Measurements from ENCODE around the gene PREX1.

PREX1 gene

DNA sequence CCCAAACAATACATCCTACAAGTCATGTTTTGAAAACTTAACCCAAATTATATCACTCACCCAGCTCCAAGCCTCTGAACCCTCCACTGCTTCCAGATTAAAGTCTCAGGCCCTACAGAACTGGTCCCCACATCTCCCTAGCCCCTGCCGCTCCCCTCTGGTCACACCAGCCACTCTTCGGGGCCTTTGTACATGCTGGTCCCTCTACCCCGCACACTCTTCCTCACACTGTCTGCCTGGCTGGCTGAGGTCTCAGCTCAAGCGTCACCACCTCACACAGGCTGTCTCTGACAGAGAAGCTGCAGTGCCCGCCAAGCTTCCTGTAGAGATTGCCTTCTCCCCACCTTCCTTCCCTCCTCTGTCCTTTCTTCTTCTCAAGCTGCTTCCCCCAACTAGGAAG lies 192.4 kb downstream of the PREX1 start:
- no peak for DNase-seq (ENCODE audit: low read depth in 2 of 2)

DNA sequence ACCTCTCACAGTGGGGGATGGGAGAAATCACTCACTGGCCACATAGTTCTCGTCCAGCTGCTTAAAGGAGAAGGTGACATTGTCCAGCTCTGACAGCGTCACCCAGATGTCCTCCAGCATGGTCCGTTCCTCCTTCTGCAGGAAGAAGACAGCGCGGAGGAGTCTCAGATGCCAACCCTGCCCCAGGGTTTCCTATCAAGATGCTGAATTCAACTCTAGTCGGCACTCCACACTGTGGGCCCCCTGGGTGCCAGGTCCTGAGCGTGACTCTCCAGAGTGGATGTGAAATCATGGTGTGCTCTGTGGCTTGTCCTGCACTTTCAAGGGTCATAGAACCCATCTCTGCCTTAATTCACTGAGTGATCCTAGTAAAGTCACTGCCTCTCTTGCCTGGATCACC lies 193.2 kb downstream of the PREX1 start:
- no peak for DNase-seq (ENCODE audit: low read depth in 2 of 2)

DNA sequence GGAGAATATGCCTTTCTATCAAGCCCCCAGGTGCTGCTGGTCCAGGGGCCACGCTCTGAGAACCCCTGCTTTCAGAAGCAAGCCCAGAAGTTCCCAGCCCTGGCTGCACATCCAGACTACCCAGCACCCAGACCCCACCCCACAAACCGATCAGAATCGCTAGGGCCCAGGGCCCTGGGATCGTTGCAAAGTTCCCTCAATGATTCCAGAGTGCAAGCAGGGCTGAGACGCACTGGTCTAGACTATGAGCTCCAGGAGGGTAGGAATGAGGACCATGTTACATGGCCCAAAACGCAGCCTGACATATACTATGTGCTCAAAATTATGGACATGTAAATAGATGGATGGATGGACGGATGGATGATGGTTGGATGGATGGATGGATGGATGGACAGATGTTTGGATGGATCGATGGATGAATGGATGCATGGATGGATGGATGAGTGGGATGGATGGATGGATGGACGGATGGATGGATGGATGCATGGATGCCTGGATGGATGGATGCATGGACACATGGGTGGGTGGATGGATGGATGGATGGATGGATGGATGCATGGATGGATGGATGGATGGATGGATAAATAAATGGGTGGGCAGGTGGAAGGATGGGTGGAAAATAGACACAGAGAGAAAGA lies 194.1 kb downstream of the PREX1 start:
- no peak for DNase-seq (ENCODE audit: low read depth in 2 of 2)

DNA sequence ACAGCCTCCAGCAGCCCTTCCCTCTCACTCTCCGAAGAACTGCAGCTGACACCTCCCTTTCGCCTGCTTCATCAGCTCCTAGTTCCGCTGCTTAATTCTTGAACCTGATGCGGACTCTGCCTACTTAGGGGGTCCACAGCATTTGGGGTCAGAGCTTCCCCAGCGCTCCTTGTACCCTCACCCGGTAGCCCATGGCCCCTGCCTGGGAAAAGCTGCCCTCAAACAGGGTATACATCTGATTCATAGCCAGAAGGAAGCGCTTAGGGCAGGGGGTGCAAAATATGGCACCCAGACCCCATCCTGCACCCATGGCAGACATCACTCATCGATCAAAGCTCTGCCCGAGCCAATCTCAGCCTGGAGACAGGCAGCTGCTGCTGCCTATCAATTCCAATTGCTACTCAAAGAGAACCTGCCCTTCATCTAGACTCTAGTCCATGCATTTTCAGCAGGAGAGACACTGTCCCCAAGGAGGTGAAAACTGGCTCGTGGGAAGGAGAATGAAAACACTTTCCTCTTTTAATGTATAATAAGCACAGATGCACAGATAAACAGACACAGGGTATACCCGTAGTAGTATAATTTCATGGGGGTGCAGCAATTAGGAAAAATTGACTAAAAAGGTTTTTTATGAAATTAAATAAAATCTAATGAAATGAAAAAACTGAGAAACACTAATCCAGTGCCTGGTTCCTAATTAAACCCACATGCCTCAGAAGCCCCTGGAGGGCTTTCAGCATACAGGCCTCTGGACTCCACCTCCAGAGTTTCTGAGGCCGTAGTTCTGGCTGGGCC lies 194.8 kb downstream of the PREX1 start:
- no peak for DNase-seq (ENCODE audit: low read depth in 2 of 2)

DNA sequence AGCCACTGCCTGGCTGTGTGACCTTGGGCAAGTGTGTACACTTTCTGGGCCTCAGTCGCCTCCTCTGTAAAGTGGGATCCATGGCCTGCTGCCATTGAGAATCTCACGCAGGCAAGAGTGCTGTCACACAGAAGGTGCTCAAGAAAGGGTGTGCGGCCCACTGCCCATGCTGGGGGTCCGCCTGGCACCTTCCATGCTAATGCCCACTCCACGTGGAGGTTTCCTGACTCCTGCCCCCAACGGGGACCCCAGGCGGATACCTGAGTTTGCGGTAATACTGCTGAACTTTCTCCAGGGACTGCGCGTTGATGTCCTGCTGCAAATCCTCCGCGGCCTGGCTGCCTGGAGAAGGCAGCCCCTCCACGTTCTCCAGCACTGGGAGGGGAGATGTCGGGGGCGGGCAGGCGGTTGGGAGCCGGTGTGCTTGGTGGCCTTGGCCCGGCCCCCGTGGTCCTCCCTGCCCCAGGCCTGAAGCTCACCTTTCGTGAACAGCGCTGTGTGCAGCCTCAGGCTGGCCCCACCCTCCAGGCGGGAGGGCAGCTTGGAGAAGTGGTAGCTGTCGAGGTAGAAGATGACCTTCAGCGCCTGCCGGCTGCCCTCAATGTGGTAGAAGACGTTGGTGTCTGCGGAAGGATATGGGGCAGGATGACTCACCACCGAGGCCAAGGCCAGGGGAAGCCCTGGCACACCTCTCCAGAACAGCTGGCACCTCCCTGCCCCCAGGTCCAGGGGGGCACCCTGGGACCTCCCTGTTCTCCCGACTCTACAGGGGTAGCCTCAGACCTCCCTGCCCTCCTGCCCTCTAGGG lies 195.6 kb downstream of the PREX1 start:
- no peak for DNase-seq (ENCODE audit: low read depth in 2 of 2)

DNA sequence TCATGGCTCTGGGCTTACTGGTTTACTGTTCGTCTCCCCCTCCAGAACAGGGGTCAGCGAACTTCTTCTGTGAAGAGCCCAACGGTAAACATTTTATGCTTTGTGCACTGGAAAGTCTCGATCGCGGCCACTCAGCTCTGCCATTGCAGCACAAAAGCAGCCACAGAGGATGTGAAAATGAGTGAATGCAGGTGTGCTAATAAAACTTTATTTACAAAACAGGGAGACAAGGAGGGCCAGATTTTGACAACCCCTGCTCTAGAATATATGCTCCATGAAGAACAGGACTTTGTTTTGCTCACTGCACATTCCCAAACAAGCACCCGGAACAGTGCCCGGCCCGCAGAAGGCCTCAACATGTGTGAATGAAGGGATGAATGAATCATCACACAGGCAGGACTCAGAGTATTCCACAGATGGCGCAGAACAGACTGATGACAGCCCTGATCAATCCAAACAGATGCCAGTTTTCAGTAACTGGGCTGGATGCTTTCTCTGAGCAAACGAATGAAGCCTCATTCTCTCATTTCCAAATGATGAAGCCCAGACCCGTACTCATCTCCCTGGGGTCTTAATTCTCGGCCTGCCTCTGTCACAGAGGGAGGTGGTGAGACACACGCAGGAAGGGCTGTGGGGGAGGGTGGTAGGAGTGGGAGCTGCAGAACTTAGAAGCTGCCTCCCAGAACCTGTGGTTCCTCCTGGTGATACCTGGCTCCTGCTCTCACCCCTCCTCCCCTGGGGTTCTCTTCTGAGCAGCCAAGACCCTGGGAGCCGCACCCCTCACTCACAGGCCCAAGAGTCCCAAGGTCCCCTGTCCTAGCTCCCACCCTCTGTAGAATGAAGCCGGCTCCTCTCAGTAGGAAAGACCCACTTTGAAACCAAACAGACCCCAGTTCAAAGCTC lies 196.4 kb downstream of the PREX1 start:
- no peak for DNase-seq (ENCODE audit: low read depth in 2 of 2)

DNA sequence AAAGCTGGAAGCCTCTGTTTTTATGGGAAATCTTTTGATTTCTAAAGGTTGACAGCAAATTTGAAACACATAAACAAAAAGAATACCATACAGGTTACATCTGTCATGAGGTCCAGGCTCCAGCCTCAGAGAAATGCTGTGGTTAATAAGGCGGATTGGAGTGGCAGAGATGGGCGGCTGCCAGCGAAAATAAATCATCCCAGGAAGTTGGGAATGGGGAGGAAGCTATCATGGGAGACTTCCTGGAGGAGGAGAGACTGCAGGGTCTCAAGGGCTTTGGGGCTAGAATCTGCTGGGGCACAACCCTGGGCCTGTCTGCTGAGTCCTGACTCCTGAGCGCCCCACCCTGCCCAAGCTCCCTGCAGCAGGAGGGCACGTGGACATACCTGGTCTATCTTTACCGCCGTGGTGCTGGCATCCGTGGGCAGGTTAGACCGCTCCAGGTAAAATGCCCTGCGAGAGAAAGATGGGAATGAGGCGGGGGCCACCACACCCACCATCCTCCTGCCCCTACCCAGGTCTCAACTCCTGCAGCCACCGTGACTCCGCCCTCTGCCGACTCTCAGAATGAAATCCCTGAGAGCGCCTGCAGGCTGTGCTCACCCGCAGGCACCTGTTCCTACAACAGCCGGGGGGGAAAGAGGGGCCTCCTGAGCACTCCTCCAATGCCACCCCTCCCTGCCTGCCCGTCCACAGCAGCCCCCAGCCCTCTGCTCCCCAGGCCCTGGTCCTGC lies 197.3 kb downstream of the PREX1 start:
- no peak for DNase-seq (ENCODE audit: low read depth in 2 of 2)

DNA sequence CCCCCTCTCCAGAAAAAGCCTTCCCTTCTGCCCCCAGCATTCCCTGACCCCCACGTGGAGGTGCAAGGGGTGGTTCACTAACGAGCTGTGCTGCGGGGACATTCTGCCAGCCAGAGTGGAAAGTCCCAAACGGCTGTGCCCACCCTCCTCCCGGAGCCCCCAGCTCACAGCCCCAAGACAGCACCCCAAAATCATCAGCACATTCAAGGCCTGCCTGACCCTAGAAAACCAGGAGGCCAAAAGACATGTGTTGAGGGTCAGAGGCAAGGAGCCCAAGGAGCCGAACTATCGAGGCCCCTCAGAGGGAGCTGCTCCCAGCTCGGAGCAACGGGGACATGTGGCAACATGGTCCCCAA lies 197.9 kb downstream of the PREX1 start:
- DNase-seq (ENCODE audit: low read depth in 2 of 2): no peak

DNA sequence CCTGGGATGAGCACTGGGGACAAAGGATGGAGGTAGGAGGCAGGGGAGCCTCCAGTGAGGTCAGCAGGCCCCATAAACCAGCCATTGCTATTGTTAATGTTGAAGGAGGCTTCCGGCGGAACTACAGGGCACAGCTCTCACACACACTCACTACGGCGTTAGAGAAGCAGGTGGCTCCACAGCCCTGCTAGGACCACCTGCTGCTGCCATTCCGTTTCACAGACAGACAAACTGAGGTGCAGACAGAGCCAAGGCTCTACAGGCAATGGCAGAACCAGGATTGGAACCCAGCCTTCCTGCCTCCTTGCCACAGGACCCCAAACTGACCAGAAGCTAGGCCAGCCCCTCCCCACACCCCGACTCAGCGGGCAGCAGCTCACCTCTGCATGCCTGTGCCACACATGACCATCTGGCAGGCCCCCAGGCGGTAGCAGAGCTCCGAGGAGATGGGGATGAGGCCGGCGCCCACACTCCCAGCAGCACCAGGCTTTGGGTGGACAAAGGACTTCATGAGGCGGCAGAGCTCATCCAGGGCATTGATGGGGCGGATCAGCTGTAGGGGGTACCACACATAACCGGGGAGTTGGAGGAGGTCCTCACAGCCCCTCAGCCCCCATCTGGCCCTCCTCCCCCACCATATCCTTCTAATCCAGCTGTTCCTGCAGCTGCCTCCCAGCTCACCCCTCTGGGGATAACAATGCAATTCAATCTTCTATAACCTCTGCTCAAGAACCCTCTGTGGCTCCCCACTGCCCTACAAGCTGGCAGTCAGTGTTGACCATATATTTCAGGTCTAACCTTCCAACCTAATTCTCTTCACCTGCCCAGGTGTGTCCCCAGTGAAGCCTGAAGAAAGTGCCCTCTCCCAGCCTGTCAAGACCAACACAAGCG lies 198.5 kb downstream of the PREX1 start:
- no peak for DNase-seq (ENCODE audit: low read depth in 2 of 2)

DNA sequence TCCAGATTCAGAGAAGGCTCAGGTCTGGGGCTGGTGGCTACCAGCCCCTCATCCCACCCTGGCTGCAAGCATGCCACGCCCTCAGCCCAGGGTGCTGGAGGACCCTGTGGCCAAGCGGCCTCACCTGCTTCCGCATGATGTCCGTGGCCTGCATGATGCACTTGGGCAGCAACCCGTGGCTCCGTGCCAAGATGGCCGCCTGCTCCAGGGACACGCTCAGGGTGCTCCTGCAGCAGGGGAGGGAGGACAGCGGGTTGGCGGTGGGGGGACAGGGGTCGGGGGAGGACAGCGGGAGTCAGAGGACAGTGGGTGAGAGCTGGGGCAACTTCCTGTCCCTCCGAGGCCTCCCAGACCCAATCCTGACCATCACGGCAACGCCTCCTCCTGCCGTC lies 200.1 kb downstream of the PREX1 start:
- DNase-seq (ENCODE audit: low read depth in 2 of 2): no peak

DNA sequence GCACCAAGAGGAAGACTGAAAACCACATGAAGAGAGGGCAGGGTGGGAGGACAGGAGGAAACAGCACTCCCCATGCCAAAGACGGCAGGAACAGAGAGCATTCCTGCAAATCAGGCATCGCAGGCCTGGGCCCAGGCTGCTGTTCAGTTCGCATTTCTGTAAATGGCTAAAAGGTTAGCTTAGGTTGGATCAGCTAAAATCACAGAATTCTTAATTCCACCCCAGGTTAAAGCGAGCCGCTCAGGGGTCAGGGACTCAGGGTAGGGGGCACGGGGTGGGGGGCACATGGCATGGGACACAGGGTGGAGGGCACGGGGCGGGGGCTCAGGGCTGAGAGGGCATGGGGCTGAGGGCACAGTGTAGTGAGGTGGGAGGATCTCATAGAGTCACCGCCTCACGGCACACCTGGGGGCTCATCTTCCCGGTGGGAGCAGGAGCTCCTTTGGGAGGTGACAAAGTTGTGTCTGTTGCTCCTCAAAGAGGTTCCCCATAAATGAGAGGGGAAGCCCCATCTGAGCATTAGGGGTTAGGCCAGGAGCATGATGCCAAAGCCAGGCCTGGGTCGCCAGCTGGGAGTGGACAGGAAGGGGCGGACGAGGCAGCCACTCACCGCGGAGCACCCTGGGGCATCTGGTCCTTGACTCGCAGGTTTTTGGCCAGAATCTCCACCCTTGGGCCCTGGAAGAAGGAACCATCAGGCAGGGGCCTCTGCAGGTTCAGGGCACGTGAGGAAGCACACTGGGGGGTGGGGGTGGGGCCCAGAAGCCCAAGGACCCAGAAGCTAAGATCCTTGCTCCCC lies 200.7 kb downstream of the PREX1 start:
- DNase-seq (ENCODE audit: low read depth in 2 of 2): no peak

DNA sequence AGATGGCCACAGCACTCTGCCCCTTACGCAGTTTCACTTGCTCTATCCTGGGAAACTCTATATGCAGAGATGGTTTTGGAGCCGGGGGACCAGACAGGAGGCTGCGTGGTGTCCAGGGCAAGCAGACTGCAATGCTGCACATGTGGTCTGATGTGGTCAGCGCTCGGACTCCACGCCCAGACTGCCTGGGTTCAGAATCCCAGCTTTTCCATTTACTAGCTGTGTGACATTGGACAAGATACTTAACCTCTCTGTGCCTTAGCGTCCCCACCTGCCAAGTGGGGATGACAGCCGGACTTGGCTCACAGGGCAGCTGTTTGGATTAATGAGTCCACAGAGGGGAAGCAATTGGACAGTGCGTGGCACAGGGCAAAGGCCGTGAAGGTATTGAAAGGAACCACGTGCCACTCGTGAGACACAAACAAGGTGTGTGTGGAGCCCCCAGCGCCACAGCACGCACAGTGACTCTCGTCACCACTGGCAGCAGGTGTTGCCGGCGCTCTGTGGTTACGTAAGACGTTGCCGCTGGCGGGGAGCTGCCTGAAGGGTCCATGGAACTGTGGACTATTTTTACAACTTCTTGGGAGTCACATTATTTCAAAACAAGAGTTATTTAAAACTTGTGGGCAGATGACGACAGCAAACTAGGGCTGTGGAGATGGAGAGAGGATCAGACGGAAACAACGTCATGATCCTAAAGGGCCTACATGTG lies 201.4 kb downstream of the PREX1 start:
- DNase-seq (ENCODE audit: low read depth in 2 of 2): no peak

DNA sequence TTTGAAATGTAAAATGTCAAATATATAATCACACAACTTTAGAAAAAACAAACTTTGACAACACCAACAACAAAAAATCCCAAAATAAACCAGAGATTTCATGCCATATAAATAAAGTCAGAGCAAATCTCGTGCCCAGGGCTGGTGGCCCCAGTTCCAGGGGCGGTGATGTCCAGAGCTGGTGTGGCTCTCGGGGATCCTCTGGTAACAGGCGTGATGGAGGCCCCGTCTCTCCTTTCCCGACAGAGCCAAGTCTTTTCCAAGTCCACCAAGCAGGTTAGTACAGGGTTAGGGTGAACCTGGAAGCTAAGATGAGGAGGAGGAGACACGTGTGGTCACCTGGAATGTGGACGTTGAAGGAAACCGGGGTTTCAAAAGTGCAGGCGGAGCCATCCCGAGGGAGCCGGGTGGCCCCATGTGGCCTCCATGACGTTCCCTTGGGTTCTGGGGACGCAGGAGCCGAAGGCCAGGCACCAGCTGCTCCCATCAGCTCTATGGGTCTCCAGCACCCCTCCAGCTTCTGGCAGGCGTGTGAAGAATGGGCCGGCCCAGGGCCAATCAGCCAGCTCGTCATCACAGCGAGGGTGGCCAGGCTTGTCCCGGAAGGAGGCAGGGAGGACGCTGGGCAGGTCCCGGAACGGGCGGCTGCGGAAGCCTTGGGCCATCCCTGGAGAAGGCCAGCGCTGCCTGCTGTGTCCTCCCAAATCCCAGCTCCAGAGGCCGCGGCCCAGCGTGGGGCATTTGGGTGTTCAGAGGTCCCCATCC lies 202.5 kb downstream of the PREX1 start:
- no peak for DNase-seq (ENCODE audit: low read depth in 2 of 2)

DNA sequence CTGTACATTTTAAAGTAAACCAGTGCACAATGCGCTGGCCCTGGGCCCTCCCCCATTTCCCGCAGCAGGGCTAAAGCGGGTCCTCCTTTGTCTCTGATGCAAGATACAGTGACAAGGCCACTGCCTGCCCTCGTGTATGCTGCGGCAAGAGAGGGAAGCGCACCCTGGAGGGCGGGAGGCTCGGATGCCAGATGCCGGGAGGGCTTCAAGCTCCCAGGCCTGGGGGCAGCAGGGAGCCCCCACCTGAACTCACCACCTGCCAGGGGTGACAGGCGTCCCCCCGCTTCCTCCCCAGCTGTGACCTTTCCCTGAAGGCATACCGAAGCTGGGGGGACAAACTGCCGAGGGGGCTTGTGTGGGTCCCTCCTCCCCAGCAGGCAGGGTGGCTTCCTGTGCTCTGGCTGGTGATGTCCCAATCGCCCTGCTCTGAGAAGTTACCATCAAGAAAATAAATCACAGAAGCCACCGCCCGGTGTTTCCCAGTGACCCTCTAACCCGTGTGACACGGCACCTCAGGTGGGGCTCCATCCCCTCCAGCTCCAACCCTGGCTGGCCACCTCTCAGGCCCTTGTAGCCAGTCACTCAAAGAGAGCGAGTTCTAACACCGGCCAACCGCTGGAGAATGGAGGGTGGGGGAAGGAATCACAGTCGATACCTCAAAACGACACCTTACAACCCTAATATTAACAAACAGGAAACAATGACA lies 203.3 kb downstream of the PREX1 start:
- no peak for DNase-seq (ENCODE audit: low read depth in 2 of 2)

DNA sequence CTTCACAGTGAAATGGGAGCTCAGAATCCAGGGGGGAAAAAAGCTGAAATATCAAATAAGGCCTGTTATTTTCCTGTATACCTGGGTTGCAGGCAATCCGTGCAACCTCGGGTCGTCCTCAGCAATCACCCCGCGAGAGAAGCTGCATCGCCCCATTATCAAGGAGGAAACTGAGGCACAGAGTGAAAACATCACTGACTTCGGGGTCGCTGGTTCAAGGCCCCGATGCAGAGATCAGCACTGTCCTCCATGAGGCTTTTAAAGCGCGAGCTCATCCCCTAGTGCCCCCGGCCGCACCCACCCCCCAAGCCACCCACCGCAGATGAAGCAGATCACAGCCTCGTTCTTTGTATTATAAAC lies 203.9 kb downstream of the PREX1 start:
- DNase-seq (ENCODE audit: low read depth in 2 of 2): no peak

DNA sequence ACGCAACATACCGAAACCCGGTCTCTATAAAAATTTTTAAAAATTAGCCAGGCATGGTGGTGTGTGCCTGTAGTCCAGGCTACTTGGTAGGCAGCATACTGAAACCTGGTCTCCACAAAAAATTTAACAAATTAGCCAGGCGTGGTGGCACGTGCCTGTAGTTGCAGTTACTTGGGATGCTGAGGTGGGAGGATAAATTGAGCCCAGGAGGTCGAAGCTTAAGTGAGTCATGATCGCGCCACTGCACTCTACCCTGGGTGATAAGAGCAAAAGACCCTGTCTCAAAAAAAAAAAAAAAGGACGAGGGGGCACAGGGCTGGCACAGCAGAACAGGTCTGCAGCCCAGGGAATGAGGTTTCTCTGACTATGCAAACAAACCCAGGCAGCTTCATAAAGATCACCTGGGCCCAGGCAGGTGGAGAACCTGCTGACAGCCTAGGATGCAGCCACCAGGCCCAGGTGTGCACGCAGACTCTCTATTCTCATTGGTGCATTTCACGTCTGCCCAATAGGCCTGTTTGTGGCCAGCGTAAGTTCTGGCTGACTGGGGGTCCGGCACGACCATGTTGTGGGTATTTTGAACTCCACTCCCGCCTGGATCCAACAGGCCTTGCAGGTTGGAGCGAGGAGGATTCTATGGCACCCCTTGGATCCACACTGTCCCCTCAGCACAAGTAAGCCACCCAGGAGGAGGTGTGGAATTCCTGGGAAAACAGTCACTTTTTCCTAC lies 204.5 kb downstream of the PREX1 start:
- DNase-seq (ENCODE audit: low read depth in 2 of 2): no peak

DNA sequence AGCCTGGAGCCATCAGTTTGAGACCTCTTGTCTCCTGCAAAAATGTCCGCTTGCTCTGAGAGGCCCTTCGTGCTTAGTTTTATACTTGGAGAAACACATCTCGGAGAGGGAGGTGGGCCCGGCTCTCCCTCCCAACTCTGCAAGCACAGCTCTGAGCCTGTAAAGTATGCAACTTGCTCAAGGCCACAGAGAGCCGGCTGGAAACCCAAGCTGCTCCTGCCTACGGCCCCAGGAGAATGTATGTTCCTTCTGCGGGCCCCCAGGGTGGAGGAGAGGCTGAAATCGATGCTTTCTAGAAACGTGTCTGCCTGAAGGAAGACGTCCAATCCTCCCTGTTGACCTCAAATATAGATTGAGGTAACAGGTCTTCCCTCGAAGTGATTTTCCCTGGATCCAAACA lies 205.4 kb downstream of the PREX1 start:
- no peak for DNase-seq (ENCODE audit: low read depth in 2 of 2)

Measured in stimulated activated CD4-positive, alpha-beta T cell treated with anti-CD3 and anti-CD28 coated beads, Interleukin-15, amount 100 ng/mL, for 48 hours (primary cell).